BE2C (cell line): Measurements from ENCODE around the gene RELL1.

Source experiments
- DNase-seq: peaks from one replicate; pipeline ENCODE4 v3.0.0-alpha.2; 2020
- H3K27me3 ChIP-seq: fragments of 250-450 bp; sonication (Bioruptor Pico); 2 replicates; pipeline ENCODE4 v1.5.1; 2020; ENCODE audit warnings: mild to moderate bottlenecking
- H3K36me3 ChIP-seq: fragments of 250-450 bp; sonication (Bioruptor Pico); 2 replicates; pipeline ENCODE4 v1.5.1; 2020; ENCODE audit warnings: mild to moderate bottlenecking
- H3K4me1 ChIP-seq: fragments of 250-450 bp; sonication (Bioruptor Pico); 2 replicates; pipeline ENCODE4 v1.5.1; 2020
- H3K4me3 ChIP-seq: 2 replicates; pipeline ENCODE4 v1.5.1; 2011; ENCODE audit warnings: low read depth, low read length
- H3K9me3 ChIP-seq: fragments of 250-450 bp; sonication (Bioruptor Pico); 2 replicates; pipeline ENCODE4 v1.5.1; 2020
- TF ChIP-seq, protein P1 (sequence below): IDR thresholded peaks from 2 replicates; pipeline ENCODE4 v1.5.1; 2012; ENCODE audit warnings: mild to moderate bottlenecking, low read depth, low read length

RELL1 gene

DNA sequence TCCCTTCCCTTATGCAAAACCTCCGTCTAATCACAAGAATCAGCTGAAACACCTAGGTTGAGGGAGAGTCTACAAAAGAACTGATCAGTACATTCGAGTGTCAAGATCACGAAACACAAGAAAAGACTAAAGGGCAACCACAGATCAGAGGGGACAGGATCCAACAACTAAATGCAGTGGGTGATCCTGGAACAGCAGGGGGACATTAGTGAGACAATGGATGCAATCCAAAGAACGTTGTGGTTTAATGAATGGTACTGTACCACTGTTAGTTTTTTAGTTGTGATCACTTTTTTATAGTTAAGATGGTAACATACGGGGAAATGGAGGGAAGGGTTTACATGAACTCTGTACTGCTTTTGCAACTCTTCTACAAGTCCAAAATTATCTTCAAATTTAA is 79.2 kb downstream of the RELL1 start:
- Histone ChIP-seq H3K9me3 (no peaks in the 10 kb centered on the region), H3K36me3 (no peaks in the 10 kb centered on the region; the same call in 1 of the 2 replicates), H3K4me3 (no peak overlapping the region), H3K27me3 (no peaks in the 10 kb centered on the region), H3K4me1 (no peaks in the 10 kb centered on the region; the same call in 1 of the 2 replicates)
- TF ChIP-seq, protein P1, sequence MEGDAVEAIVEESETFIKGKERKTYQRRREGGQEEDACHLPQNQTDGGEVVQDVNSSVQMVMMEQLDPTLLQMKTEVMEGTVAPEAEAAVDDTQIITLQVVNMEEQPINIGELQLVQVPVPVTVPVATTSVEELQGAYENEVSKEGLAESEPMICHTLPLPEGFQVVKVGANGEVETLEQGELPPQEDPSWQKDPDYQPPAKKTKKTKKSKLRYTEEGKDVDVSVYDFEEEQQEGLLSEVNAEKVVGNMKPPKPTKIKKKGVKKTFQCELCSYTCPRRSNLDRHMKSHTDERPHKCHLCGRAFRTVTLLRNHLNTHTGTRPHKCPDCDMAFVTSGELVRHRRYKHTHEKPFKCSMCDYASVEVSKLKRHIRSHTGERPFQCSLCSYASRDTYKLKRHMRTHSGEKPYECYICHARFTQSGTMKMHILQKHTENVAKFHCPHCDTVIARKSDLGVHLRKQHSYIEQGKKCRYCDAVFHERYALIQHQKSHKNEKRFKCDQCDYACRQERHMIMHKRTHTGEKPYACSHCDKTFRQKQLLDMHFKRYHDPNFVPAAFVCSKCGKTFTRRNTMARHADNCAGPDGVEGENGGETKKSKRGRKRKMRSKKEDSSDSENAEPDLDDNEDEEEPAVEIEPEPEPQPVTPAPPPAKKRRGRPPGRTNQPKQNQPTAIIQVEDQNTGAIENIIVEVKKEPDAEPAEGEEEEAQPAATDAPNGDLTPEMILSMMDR, result no peak
- no peak for DNase-seq

DNA sequence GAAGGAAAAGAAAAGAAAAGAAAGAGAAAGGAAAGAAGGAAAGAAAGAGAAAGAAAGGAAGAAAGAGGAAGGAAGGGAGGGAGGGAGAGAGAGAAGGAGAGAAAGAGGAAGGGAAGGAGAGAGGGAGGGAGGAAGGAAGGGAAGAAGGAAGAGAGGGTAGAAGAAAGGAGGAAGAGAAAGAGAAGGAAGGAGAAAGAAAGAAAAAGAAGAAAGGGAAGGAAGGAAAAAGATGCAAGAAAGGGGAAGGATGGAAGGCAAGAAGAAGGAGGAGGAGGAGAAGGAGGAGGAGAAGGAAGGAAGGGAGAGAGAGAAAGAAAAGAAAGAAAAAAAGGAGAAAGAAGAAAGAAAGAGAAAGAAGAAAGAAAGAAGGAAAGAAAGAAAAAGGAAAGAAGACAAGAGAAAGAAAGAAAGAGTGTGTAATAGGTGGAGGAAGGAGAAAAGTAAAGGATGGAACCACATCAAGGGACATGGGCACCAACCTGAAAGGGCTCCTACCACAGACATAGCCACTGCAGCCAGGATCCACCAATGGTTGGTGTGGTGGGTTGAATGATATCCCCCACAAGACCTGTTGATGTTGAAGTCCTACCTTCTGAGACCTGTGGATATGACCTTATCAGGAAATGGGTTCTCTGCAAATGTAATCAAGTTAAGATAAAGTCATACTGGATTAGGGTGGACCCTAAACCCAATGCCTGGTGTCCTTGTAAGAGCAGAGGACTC is 80.2 kb downstream of the RELL1 start:
- H3K4me3 ChIP-seq, result no peak overlapping the region
- no peaks in the 10 kb centered on the region for H3K9me3 ChIP-seq
- no peaks in the 10 kb centered on the region for H3K27me3 ChIP-seq
- H3K36me3 ChIP-seq, result no peaks in the 10 kb centered on the region; the same call in 1 of the 2 replicates
- TF ChIP-seq, protein P1, result no peak
- no peaks in the 10 kb centered on the region; the same call in 1 of the 2 replicates for H3K4me1 ChIP-seq
- no peak for DNase-seq

DNA sequence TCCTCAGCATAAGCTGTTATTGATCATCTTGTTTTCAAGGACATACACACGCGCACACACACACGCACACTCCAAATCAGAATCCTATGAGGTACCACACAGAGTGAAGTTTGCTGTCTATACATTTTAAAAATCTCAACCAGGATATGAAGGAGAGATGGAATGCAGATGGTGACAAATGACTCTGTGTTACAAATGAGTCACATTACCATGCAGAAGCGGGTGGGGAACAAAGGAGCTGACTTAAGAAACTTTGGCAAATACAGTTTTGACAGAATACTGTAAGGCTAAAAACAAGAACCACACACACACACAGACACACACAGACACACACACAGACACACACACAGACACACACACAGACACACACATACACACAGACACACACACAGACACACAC is 81.7 kb downstream of the RELL1 start:
- Histone ChIP-seq H3K4me3 (no peak overlapping the region), H3K27me3 (no peaks in the 10 kb centered on the region), H3K36me3 (no peaks in the 10 kb centered on the region; the same call in 1 of the 2 replicates), H3K9me3 (no peaks in the 10 kb centered on the region), H3K4me1 (no peaks in the 10 kb centered on the region; the same call in 1 of the 2 replicates)
- TF ChIP-seq, protein P1, result no peak
- DNase-seq, result no peak

DNA sequence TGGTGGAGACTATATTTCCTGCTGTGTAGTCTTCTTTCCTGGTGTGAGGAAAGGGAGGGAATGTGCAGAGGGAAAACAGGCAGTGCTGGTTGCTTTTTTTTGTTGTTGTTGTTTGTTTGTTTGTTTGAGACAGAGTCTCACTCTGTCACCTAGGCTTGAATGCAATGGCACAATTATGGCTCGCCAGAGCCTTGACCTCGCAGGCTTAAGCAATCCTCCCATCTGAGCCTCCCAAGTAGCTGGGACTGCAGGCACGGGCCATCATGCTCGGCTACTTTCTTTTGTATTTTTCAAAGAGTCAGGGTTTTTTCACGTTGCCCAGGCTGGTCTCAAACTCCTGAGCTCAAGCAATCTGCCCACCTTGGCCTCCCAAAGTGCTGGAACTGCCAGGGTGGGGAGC is 82.5 kb downstream of the RELL1 start:
- H3K27me3 ChIP-seq, result no peaks in the 10 kb centered on the region
- no peaks in the 10 kb centered on the region; the same call in 1 of the 2 replicates for H3K4me1 ChIP-seq
- no peaks in the 10 kb centered on the region for H3K9me3 ChIP-seq
- TF ChIP-seq, protein P1, result no peak
- H3K36me3 ChIP-seq, result no peaks in the 10 kb centered on the region
- H3K4me3 ChIP-seq, result no peak overlapping the region
- DNase-seq, result no peak

DNA sequence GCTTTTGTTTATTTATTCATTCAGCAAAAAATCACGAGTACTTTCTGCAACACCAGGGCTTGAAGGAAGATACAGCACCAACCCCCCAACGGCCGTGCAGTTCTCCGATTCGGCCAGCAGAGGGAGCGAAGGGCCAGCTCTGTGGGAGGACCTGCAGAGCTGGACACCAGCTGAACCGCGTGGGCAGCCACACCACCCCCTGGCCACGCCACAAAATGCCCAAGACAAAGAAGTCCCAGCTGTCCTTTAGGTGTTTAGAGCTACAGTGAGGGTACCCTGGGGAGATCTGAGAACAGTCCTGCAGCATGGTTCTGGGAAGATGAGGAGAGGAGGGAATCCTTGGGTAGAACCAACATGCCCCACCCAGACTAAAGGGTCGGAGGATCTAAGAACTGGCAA is 83.1 kb downstream of the RELL1 start:
- H3K9me3 ChIP-seq, result no peaks in the 10 kb centered on the region
- H3K27me3 ChIP-seq, result no peaks in the 10 kb centered on the region
- H3K4me3 ChIP-seq, result no peak overlapping the region
- no peaks in the 10 kb centered on the region; the same call in 1 of the 2 replicates for H3K4me1 ChIP-seq
- DNase-seq, result peak; percentile 79
- TF ChIP-seq, protein P1, result peak; percentile 97
- no peaks in the 10 kb centered on the region for H3K36me3 ChIP-seq

DNA sequence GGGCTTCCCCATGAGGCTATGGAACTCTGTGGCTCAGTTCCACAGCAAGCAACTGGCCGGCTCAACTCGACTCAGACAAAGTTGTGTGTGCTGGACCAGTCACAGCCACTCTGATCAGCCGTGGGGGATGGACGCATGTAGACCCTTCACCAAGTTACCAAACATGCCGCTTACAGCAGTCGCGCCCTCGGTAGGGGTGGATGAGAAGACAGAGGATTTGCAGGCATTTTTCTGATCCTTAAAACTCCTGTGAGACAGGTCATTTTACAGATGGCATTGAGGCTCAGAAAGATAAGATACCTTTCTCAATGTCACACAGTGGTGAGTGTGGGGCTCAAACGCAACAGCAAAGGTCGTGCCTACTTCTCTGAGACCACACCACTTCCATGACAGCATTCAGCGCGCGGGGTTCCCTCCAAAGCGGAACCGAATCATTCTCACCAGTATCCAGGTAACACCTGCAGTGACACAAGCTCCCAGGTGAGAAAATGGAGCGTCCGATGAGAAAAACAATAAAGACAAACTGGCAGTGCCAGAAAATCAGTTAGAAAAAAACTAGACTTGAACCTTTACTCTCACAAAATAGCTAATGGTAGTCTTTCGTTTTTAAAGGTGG is 83.6 kb downstream of the RELL1 start:
- TF ChIP-seq, protein P1, result no peak
- Histone ChIP-seq H3K4me1 (no peaks in the 10 kb centered on the region; the same call in 1 of the 2 replicates), H3K4me3 (no peak overlapping the region), H3K36me3 (no peaks in the 10 kb centered on the region), H3K27me3 (no peaks in the 10 kb centered on the region), H3K9me3 (no peaks in the 10 kb centered on the region)
- DNase-seq, result no peak
